ENCODE measurements around the gene DNAAF8.

The DNAAF8 gene

GRCh38 chr16:4702466-4702808 lies 31.9 kb upstream of the DNAAF8 start:
- Mint-ChIP-seq H3K27ac (no peak overlapping the region), H3K9me3 (no peaks in the 10 kb centered on the region), H3K36me3 (peaks cover 6% of the 10 kb centered on the region), H3K4me3 (no peak overlapping the region), H3K27me3 (no peaks in the 10 kb centered on the region), H3K4me1 (no peaks in the 10 kb centered on the region)

- H3K36me3 Mint-ChIP-seq, result peaks cover 6% of the 10 kb centered on the region
- no peak overlapping the region for H3K4me3 Mint-ChIP-seq
- no peaks in the 10 kb centered on the region for H3K4me1 Mint-ChIP-seq
- no peaks in the 10 kb centered on the region for H3K27me3 Mint-ChIP-seq
- H3K9me3 Mint-ChIP-seq, result no peaks in the 10 kb centered on the region
- H3K27ac Mint-ChIP-seq, result no peak overlapping the region
Measured at GRCh38 chr16:4703906-4704305, 30.4 kb upstream of the DNAAF8 start.

GRCh38 chr16:4704491-4704890 lies 29.8 kb upstream of the DNAAF8 start:
- Mint-ChIP-seq H3K27ac (no peak overlapping the region), H3K9me3 (no peaks in the 10 kb centered on the region), H3K4me3 (no peak overlapping the region), H3K27me3 (no peaks in the 10 kb centered on the region), H3K4me1 (no peaks in the 10 kb centered on the region), H3K36me3 (peaks cover 8% of the 10 kb centered on the region)

- Mint-ChIP-seq H3K27me3 (no peaks in the 10 kb centered on the region), H3K27ac (no peak overlapping the region), H3K9me3 (no peaks in the 10 kb centered on the region), H3K36me3 (peaks cover 8% of the 10 kb centered on the region), H3K4me3 (no peak overlapping the region), H3K4me1 (no peaks in the 10 kb centered on the region)
Measured at GRCh38 chr16:4704913-4705312, 29.4 kb upstream of the DNAAF8 start.

GRCh38 chr16:4706871-4707270 lies 27.5 kb upstream of the DNAAF8 start:
- Mint-ChIP-seq H3K27ac (peak overlapping the region; percentile 68), H3K9me3 (no peaks in the 10 kb centered on the region), H3K4me1 (no peaks in the 10 kb centered on the region), H3K36me3 (peaks cover 12% of the 10 kb centered on the region), H3K27me3 (no peaks in the 10 kb centered on the region), H3K4me3 (no peak overlapping the region)

GRCh38 chr16:4709481-4709880 lies 24.9 kb upstream of the DNAAF8 start:
- Mint-ChIP-seq H3K4me1 (peaks cover 4% of the 10 kb centered on the region), H3K9me3 (no peaks in the 10 kb centered on the region), H3K36me3 (peaks cover 14% of the 10 kb centered on the region), H3K27ac (no peak overlapping the region), H3K4me3 (no peak overlapping the region), H3K27me3 (no peaks in the 10 kb centered on the region)

- Mint-ChIP-seq H3K27me3 (no peaks in the 10 kb centered on the region), H3K4me3 (no peak overlapping the region), H3K27ac (peak overlapping the region; percentile 23), H3K4me1 (peaks cover 4% of the 10 kb centered on the region), H3K36me3 (peaks cover 11% of the 10 kb centered on the region), H3K9me3 (no peaks in the 10 kb centered on the region)
Measured at GRCh38 chr16:4713663-4714501, 20.5 kb upstream of the DNAAF8 start.

- Mint-ChIP-seq H3K4me3 (no peak overlapping the region), H3K27ac (no peak overlapping the region), H3K9me3 (no peaks in the 10 kb centered on the region), H3K36me3 (peaks cover 5% of the 10 kb centered on the region), H3K4me1 (peaks cover 4% of the 10 kb centered on the region), H3K27me3 (no peaks in the 10 kb centered on the region)
Measured at GRCh38 chr16:4714996-4715395, 19.3 kb upstream of the DNAAF8 start.

- Mint-ChIP-seq H3K27ac (no peak overlapping the region), H3K4me1 (peaks cover 2% of the 10 kb centered on the region), H3K9me3 (no peaks in the 10 kb centered on the region), H3K36me3 (peaks cover under 1% of the 10 kb centered on the region), H3K27me3 (no peaks in the 10 kb centered on the region), H3K4me3 (no peak overlapping the region)
Measured at GRCh38 chr16:4718466-4718865, 15.9 kb upstream of the DNAAF8 start.

- Mint-ChIP-seq H3K27me3 (no peaks in the 10 kb centered on the region), H3K4me3 (no peak overlapping the region), H3K9me3 (no peaks in the 10 kb centered on the region), H3K36me3 (no peaks in the 10 kb centered on the region), H3K27ac (no peak overlapping the region), H3K4me1 (no peaks in the 10 kb centered on the region)
Measured at GRCh38 chr16:4723071-4723767, 11.1 kb upstream of the DNAAF8 start.

- Mint-ChIP-seq H3K27me3 (no peaks in the 10 kb centered on the region), H3K27ac (peak overlapping the region; percentile 9), H3K4me1 (no peaks in the 10 kb centered on the region), H3K36me3 (no peaks in the 10 kb centered on the region), H3K9me3 (no peaks in the 10 kb centered on the region), H3K4me3 (no peak overlapping the region)
Measured at GRCh38 chr16:4724661-4725270, 9.6 kb upstream of the DNAAF8 start.

- Mint-ChIP-seq H3K36me3 (peaks cover 3% of the 10 kb centered on the region), H3K9me3 (no peaks in the 10 kb centered on the region), H3K4me1 (peaks cover 4% of the 10 kb centered on the region), H3K4me3 (no peak overlapping the region), H3K27ac (peak overlapping the region; percentile 62), H3K27me3 (no peaks in the 10 kb centered on the region)
Measured at GRCh38 chr16:4726616-4727015, 7.7 kb upstream of the DNAAF8 start.

GRCh38 chr16:4728676-4729075 lies 5.7 kb upstream of the DNAAF8 start:
- no peaks in the 10 kb centered on the region for H3K9me3 Mint-ChIP-seq
- H3K27ac Mint-ChIP-seq, result no peak overlapping the region
- H3K4me1 Mint-ChIP-seq, result peaks cover 9% of the 10 kb centered on the region
- peaks cover 4% of the 10 kb centered on the region for H3K36me3 Mint-ChIP-seq
- no peaks in the 10 kb centered on the region for H3K27me3 Mint-ChIP-seq
- H3K4me3 Mint-ChIP-seq, result no peak overlapping the region

GRCh38 chr16:4729876-4730275 lies 4.5 kb upstream of the DNAAF8 start:
- peaks cover 10% of the 10 kb centered on the region for H3K4me1 Mint-ChIP-seq
- no peaks in the 10 kb centered on the region for H3K27me3 Mint-ChIP-seq
- no peak overlapping the region for H3K27ac Mint-ChIP-seq
- H3K4me3 Mint-ChIP-seq, result no peak overlapping the region
- no peaks in the 10 kb centered on the region for H3K9me3 Mint-ChIP-seq
- peaks cover 4% of the 10 kb centered on the region for H3K36me3 Mint-ChIP-seq

- Mint-ChIP-seq H3K9me3 (no peaks in the 10 kb centered on the region), H3K27ac (no peak overlapping the region), H3K27me3 (no peaks in the 10 kb centered on the region), H3K4me3 (peak overlapping the region; percentile 93), H3K4me1 (peaks cover 15% of the 10 kb centered on the region), H3K36me3 (peaks cover 4% of the 10 kb centered on the region)
Measured at GRCh38 chr16:4733211-4733742, 1.1 kb upstream of the DNAAF8 start.

- H3K36me3 Mint-ChIP-seq, result peaks cover 4% of the 10 kb centered on the region
- H3K4me3 Mint-ChIP-seq, result peak overlapping the region; percentile 93
- no peaks in the 10 kb centered on the region for H3K9me3 Mint-ChIP-seq
- peak overlapping the region; percentile 59 for H3K27ac Mint-ChIP-seq
- peaks cover 15% of the 10 kb centered on the region for H3K4me1 Mint-ChIP-seq
- no peaks in the 10 kb centered on the region for H3K27me3 Mint-ChIP-seq
Measured at GRCh38 chr16:4733747-4734062, 632 bp upstream of the DNAAF8 start.

Measured in activated naive CD4-positive, alpha-beta T cell treated with anti-CD3 and anti-CD28 coated beads, Interleukin-2, amount 50 U/mL, for 24 hours (primary cell).